A673 (cell line): ENCODE results near the gene MRPL50.

Experiments used
- EZH2 ChIP-seq: fragments of 200-600 bp; sonication (generic); IDR thresholded peaks from 2 replicates; pipeline ENCODE4 v1.6.1; 2017; ENCODE audit warnings: borderline replicate concordance, low read depth, mild to moderate bottlenecking, mixed read lengths, antibody characterized with exemption, low read length; ENCODE audit not compliant: poor library complexity, severe bottlenecking
- TF ChIP-seq, protein P1 (sequence below): fragments of 300-800, 200-600 bp; sonication (generic); conservative IDR thresholded peaks from 2 replicates; pipeline ENCODE4 v1.5.1; 2017; ENCODE audit warnings: low read depth, mild to moderate bottlenecking, antibody characterized with exemption, low read length, moderate library complexity, mixed read lengths

- TF ChIP-seq, protein P1, sequence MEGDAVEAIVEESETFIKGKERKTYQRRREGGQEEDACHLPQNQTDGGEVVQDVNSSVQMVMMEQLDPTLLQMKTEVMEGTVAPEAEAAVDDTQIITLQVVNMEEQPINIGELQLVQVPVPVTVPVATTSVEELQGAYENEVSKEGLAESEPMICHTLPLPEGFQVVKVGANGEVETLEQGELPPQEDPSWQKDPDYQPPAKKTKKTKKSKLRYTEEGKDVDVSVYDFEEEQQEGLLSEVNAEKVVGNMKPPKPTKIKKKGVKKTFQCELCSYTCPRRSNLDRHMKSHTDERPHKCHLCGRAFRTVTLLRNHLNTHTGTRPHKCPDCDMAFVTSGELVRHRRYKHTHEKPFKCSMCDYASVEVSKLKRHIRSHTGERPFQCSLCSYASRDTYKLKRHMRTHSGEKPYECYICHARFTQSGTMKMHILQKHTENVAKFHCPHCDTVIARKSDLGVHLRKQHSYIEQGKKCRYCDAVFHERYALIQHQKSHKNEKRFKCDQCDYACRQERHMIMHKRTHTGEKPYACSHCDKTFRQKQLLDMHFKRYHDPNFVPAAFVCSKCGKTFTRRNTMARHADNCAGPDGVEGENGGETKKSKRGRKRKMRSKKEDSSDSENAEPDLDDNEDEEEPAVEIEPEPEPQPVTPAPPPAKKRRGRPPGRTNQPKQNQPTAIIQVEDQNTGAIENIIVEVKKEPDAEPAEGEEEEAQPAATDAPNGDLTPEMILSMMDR: no peak
- no peak for TF ChIP-seq EZH2
Measured at GRCh38 chr9:101353683-101354082, 44.7 kb downstream of the MRPL50 start.
